Osteocyte (in vitro differentiated cells): ENCODE results near the gene CHCHD1. TPM values are rescaled to one million over a fixed set of nuclear protein-coding genes. Genes with fewer than 3 reads are reported as not detected.
"Not testable (repeated sequence)": the region's sequence is repeated elsewhere in the genome, so short reads cannot be mapped to it uniquely, and the experiment has no call there.

Source experiments
- DNase-seq: peaks from one replicate; pipeline ENCODE4 v3.0.0; 2021; ENCODE audit warnings: mixed read lengths; ENCODE audit not compliant: unreplicated experiment; ENCODE audit errors: extremely low spot score
- H3K27ac Mint-ChIP-seq: one replicate; pipeline ENCODE4 v1.8.0; 2021; ENCODE audit warnings: mild to moderate bottlenecking, mixed read lengths; ENCODE audit not compliant: unreplicated experiment
- H3K27me3 Mint-ChIP-seq: one replicate; pipeline ENCODE4 v1.8.0; 2021; ENCODE audit warnings: mixed read lengths; ENCODE audit not compliant: unreplicated experiment
- H3K36me3 Mint-ChIP-seq: one replicate; pipeline ENCODE4 v1.8.0; 2021; ENCODE audit warnings: mixed read lengths; ENCODE audit not compliant: unreplicated experiment
- H3K4me1 Mint-ChIP-seq: one replicate; pipeline ENCODE4 v1.8.0; 2021; ENCODE audit warnings: mixed read lengths; ENCODE audit not compliant: unreplicated experiment
- H3K4me3 Mint-ChIP-seq: one replicate; pipeline ENCODE4 v1.8.0; 2021; ENCODE audit warnings: mild to moderate bottlenecking, moderate library complexity, mixed read lengths; ENCODE audit not compliant: unreplicated experiment
- H3K9me3 Mint-ChIP-seq: one replicate; pipeline ENCODE4 v1.8.0; 2021; ENCODE audit warnings: mixed read lengths; ENCODE audit not compliant: unreplicated experiment
- CTCF ChIP-seq: fragments of 200-600 bp; sonication (generic); IDR thresholded peaks from 2 replicates; pipeline ENCODE4 v1.5.0; 2021; ENCODE audit warnings: antibody characterized with exemption, mild to moderate bottlenecking, moderate library complexity
- total RNA-seq: library from RNA; stranded (reverse); gene quantifications from 2 replicates; pipeline ENCODE4 v1.2.1, GENCODE V29; 2021

CHCHD1 gene
- total RNA-seq, 1 donor from 2014 or later: 22.3 TPM

DNA sequence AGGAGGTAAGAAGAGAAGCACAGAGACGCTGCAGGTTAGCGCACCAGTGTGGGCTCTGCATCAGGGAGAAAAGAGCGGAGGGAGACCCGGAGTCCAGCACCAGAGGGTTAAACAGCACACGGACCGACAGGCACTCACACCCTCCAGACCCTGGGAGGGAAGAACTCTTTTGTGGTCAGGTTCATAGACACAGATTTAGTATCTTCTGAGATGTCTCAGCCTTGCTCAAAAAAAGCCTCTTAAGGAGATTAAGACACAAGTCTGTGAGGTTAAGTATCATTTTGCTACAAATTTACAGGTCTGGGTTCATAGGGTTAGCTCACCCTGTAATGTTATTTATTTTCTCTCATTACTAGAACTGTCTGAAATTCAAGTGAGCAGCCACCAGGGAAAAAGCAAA lies 46.3 kb downstream of the CHCHD1 start:
- H3K27me3 Mint-ChIP-seq: no peaks in the 10 kb centered on the region
- peaks cover 11% of the 10 kb centered on the region for H3K36me3 Mint-ChIP-seq
- peak overlapping the region; percentile 3 for H3K4me3 Mint-ChIP-seq
- peak overlapping the region; percentile 79 for H3K27ac Mint-ChIP-seq
- H3K4me1 Mint-ChIP-seq: peaks cover 23% of the 10 kb centered on the region
- no peak for DNase-seq
- no peaks in the 10 kb centered on the region for H3K9me3 Mint-ChIP-seq
- TF ChIP-seq CTCF: no peak

DNA sequence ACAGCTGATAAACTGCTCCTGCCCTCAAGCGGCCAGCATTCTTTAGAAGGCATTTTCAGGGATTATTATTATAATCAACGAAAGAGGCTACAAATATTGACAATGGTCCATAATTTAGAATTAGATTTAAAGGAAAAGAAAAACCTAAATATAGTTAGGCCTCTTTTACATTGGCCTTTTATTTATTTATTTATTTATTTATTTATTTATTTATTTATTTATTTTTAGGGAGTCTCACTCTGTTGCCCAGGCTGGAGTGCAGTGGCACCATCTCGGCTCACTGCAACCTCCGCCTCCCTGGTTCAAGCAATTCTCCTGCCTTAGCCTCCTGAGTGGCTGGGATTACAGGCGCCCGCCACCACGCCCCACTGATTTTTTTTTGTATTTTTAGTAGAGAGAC lies 47.2 kb downstream of the CHCHD1 start:
- H3K4me1 Mint-ChIP-seq: peaks cover 23% of the 10 kb centered on the region
- not testable (repeated sequence) for DNase-seq, H3K9me3 Mint-ChIP-seq

More for the DNA sequence above, 47.2 kb downstream of the CHCHD1 start:
- H3K36me3 Mint-ChIP-seq: peaks cover 11% of the 10 kb centered on the region
- not testable (repeated sequence) for H3K27me3 Mint-ChIP-seq, H3K4me3 Mint-ChIP-seq, H3K27ac Mint-ChIP-seq

Other genes with a start within 250 kb of the CHCHD1 start
- gene USP54, start 190.7 kb upstream of the CHCHD1 start, total RNA-seq: 9.4 and 11.2 TPM in 2 replicates
- 0.59 and 0.78 TPM in 2 replicates for gene MYOZ1, start 140.6 kb upstream of the CHCHD1 start, total RNA-seq
- gene SYNPO2L, start 126.0 kb upstream of the CHCHD1 start, total RNA-seq: not detected in 2 replicates
- gene AGAP5, start 83.9 kb upstream of the CHCHD1 start, total RNA-seq: 5.9 and 8.1 TPM in 2 replicates
- 64.1 and 64.2 TPM in 2 replicates for gene SEC24C, start 37.7 kb upstream of the CHCHD1 start, total RNA-seq
- gene ZSWIM8, start 3.6 kb downstream of the CHCHD1 start, total RNA-seq: 164 and 186 TPM in 2 replicates
- 32.2 and 39.1 TPM in 2 replicates for gene NDST2, start 29.6 kb downstream of the CHCHD1 start, total RNA-seq
- 37.6 and 38.2 TPM in 2 replicates for gene CAMK2G, start 92.5 kb downstream of the CHCHD1 start, total RNA-seq
- 112 and 118 TPM in 2 replicates for gene PLAU, start 129.1 kb downstream of the CHCHD1 start, total RNA-seq
- 338 and 340 TPM in 2 replicates for gene VCL, start 216.1 kb downstream of the CHCHD1 start, total RNA-seq